HepG2 (cell line): ENCODE data around the gene RAD51D.
A peak's percentile ranks its signal among the peaks of the same experiment; 100 is the strongest.

Experiments
- CTCF ChIP-seq: sonication (generic); formaldehyde crosslinking; IDR thresholded peaks from 2 replicates; pipeline ENCODE4 v1.5.0; 2020; ENCODE audit warnings: mild to moderate bottlenecking, missing genetic modification reagents, moderate library complexity
- ESRRA ChIP-seq: sonication (generic); formaldehyde crosslinking; IDR thresholded peaks from 2 replicates; pipeline ENCODE4 v1.5.1; 2020; ENCODE audit warnings: mild to moderate bottlenecking, low read depth, missing genetic modification reagents
- SMC3 ChIP-seq: IDR thresholded peaks from 2 replicates; pipeline ENCODE4 v1.6.1; 2011; ENCODE audit warnings: low read length, improper control_type of control experiment
- TOPORS ChIP-seq: sonication (generic); formaldehyde crosslinking; IDR thresholded peaks from 2 replicates; pipeline ENCODE4 v1.8.0; 2023; ENCODE audit warnings: mild to moderate bottlenecking, missing genetic modification reagents
- YEATS2 ChIP-seq: sonication (generic); formaldehyde crosslinking; IDR thresholded peaks from 2 replicates; pipeline ENCODE4 v1.4.0; 2020; ENCODE audit warnings: missing genetic modification reagents, borderline replicate concordance
- TF ChIP-seq, protein P1 (sequence below): IDR thresholded peaks from 2 replicates; pipeline ENCODE4 v1.6.1; 2016; ENCODE audit warnings: missing compliant biosample characterization, missing genetic modification reagents, borderline replicate concordance

- TF ChIP-seq TOPORS (CRISPR knock-in tag): 0 out of 2 replicates have a peak, but pooled peaks have one; percentile 46
- peak; percentile 6; the same call in 1 of the 2 replicates for TF ChIP-seq SMC3
- peak; percentile 95 for TF ChIP-seq CTCF (CRISPR knock-in tag)
- peak; percentile 91 for TF ChIP-seq YEATS2
- TF ChIP-seq ESRRA (CRISPR knock-in tag): peak; percentile 59; the same call in 1 of the 2 replicates
- TF ChIP-seq, protein P1, sequence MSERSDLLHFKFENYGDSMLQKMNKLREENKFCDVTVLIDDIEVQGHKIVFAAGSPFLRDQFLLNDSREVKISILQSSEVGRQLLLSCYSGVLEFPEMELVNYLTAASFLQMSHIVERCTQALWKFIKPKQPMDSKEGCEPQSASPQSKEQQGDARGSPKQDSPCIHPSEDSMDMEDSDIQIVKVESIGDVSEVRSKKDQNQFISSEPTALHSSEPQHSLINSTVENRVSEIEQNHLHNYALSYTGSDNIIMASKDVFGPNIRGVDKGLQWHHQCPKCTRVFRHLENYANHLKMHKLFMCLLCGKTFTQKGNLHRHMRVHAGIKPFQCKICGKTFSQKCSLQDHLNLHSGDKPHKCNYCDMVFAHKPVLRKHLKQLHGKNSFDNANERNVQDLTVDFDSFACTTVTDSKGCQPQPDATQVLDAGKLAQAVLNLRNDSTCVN: peak; percentile 49; the same call in 1 of the 2 replicates
Measured at GRCh38 chr17:35141681-35142466, 22.2 kb upstream of the RAD51D start, which contains the start of gene NLE1.
